ENCODE results near the gene ZNF621.

GRCh38 chr3:40574050-40574449 is 49.3 kb downstream of the ZNF621 start:
- TF ChIP-seq CTCF (IDR thresholded peaks at IDR 0.05) (no peak), POLR2A (IDR thresholded peaks at IDR 0.05) (no peak), POLR2AphosphoS5 (IDR thresholded peaks at IDR 0.05) (no peak)
